Measurements from ENCODE around the gene TRABD2B.

The TRABD2B gene

GRCh38 chr1:47871799-47872353, 125.3 kb downstream of the TRABD2B start:
- DNase-seq: no peak

DNA sequence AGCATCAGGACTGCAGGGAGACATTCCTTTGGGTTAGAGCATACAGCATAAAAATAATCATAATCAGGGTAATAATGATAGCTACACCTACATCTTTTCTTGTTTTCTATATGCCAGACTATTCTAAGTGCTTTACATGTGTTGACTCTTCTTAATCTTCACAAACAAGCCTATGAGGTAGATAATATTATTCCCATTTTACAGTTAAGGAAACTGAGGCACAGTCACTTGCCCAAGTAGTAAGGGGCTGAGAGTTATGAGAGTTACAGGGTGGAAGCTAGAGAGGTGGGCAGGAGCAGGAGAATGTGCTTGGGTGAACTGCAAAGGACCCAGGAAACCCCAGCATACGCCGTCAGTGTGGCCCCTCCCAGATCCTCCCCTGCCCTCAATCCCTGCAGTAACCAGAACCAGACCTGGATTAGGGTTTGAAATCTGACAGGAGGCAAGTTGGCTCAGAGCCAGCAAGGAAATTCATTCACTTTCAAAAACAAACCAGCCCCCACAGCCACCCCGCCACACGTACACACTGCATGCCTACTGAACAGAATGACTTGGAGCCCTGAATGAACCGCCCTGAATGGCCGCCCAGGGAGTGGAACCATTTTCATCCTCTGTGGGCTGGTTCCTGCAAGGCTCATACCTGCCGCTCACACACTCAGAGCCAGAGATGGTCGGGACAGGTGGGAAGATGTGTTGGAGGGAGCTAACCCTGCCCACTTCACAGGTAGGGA, 126.1 kb downstream of the TRABD2B start:
- no peak for DNase-seq

DNA sequence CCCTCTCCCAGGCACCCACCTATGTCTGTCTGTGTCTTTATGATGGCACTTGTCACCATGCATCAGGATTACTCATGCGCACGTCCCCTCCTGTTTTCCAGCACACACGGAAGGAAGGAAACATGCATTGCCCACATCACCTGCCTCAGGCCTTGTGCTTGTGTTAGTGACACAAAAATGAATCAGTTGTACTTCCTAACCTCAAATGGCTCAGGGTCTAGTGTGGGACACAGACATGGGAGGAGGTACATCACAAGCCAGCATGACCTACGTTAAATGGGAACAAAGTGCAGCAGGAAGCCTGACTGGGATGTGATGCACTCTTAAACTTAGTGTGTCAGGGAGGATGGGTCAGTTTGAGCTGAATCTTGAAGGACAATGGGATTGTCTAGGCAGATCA, 126.7 kb downstream of the TRABD2B start:
- no peak for DNase-seq

- no peak for DNase-seq
Observed at GRCh38 chr1:47868348-47868676, 128.9 kb downstream of the TRABD2B start.

GRCh38 chr1:47867438-47868347, 129.5 kb downstream of the TRABD2B start:
- DNase-seq: no peak

- no peak for DNase-seq
Observed at GRCh38 chr1:47866601-47867437, 130.4 kb downstream of the TRABD2B start.

DNA sequence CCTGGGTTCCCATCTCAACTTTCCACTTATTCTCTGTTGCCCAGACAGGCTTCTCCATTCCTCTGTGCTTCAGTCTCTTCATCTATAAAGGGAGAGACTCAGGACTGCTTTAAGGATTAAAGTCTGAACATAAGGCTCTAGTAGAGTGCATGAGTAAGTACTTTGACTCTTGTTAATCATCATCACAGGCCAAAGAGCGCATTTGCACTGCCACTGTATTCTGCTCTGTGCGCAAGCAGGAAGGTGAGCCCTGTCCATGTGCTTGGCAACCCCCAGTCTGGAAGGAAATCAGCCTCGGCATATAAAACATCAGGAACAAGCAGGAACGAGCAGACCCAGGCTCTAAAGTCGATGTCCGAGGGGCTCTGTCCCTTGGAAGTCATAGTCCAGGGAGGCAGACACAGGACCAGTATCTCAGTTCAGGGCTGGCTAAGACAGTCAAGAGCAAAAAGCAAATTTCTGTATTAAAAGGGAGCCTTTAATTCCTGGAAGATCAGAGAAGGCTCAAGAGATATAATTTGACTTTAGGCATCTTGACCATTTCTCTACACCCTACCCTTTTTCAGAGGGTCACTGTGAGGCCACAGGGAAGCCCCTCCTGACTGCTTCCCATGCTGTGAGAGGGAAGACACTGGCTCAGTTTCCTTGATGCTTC, 131.2 kb downstream of the TRABD2B start:
- no peak for DNase-seq

- DNase-seq: no peak
Observed at GRCh38 chr1:47859092-47859743, 138.0 kb downstream of the TRABD2B start.

DNA sequence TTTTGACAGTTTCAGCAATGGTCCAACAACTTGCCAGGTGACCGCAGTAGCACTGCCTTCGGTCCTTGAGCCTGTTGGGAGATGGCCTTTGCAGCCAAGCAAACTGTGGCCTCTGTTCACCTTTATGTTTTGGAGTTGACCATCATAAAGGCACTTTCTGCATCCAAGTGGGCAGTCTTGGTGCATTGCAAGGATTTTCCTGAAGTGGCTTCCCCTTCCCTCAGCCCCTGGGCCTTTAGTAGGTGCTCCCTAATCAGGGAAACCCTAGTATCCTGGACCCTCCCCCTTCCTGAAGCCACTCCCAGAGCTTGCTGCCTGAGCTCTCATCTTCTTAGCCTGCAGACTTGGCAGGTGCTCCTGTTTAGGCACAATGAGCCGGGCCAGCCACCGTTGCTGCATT, 140.2 kb downstream of the TRABD2B start:
- DNase-seq: no peak

DNA sequence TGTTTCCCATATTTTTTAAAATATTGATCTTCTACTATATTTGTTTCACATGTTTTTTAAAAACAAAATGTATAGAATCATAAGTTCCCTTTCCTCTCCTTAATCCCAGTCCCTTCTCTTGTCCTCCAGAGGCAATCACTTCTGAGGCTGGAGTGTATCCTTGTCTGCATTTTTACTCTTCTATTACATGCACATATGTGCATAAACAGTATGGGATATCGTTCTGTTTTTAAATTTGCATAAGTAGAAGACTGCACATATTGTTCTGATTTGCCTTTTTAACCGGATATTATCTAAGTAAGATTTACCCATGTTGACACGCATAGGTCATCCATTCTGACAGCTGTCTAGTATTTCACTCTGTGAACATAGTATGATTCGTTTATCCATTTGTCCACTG, 142.0 kb downstream of the TRABD2B start:
- DNase-seq: no peak

DNA sequence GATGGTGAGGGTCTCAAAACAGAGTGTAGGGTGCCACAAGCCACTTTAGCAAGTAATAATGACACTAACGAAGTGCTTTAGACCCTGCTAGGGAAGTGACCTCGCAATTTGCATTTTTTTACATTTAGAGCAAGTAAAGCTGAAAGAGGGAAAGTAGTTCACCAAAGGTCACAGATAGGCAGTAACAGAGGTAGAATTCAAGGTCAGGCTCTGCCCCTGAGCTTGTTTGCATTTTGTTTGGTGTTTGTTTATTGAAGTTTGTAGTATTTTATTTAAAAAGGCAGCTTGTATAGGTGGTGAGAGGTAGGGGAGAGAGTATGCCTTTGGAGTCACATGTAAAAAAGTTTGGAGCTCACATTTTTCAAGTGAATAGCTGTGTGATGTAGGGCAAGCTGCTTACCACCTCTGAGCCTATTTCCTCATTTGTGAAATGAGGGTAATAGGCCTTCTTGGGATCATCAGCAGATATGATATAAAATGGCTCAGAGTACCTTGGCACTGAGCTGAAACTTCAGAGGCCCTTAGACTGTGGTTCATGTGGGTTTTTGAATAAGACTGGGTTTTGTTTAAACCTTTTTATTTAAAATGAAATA, 142.5 kb downstream of the TRABD2B start:
- no peak for DNase-seq

DNA sequence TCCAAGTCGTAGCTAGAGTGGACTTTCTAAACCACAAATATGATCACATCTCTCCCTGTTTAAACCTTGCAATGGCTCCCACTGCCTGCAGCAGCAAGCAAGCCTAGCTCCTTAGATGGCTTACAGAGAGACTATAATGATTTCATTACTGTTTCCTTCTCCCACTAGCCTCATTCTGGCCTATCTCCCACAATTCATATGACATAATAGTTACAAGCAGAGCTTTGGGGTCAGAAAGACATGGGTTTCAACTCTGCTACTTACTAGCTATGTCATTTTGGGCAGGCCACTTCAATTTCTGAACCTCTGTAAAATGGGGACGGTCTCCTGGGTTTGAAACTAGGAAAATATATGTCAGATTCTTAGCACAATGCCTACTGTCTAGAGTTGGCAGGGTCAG, 143.3 kb downstream of the TRABD2B start:
- DNase-seq: no peak

GRCh38 chr1:47853059-47853458, 144.1 kb downstream of the TRABD2B start:
- DNase-seq: no peak

DNA sequence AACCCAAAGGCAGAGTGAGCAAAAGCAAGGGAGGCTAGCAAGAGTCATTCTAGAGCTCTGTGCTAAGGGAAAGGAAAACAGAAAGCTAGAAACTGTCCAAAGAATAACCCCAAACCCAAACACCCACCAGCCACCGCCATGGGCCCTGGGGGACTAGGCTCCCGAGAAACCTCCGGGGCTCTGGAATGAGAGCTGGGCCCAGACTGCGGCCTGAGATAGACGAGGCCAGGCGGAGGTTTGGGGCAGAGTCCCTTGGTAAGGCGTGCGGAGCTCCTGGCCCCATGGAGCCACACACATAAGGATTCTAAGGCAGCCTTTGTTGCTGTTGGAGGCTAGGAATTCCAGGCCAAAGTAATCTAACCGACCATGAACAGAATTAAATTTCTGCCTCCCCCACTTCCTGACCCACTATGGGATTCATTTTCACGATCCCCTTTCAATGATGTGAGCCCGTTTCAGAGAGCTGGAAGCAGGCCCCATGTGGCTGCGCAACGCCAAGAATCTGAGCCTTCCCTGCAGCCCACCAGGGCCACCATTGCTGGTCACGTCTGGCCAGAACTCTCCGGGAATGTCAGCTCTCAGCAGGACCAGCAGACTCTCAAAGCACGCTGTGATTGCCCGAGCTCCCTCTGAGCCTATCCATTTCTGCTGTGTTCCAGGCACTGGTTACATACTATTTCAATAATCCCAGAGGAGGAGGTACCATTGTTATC, 145.0 kb downstream of the TRABD2B start:
- no peak for DNase-seq

- no peak for DNase-seq
Observed at GRCh38 chr1:47850451-47850850, 146.7 kb downstream of the TRABD2B start.

GRCh38 chr1:47849591-47850261, 147.5 kb downstream of the TRABD2B start:
- no peak for DNase-seq

- DNase-seq: no peak
Observed at GRCh38 chr1:47849005-47849521, 148.1 kb downstream of the TRABD2B start.

- no peak for DNase-seq
Observed at GRCh38 chr1:47847763-47848162, 149.4 kb downstream of the TRABD2B start.

GRCh38 chr1:47844558-47844955, 152.6 kb downstream of the TRABD2B start:
- no peak for DNase-seq
